NCI-H460 (cell line): Measurements from ENCODE around the gene ASMTL. TPM values are rescaled to one million over a fixed set of nuclear protein-coding genes. Genes with fewer than 3 reads are reported as not detected.
"Not testable (repeated sequence)": the region's sequence is repeated elsewhere in the genome, so short reads cannot be mapped to it uniquely, and the experiment has no call there.

Source experiments
- DNase-seq: peaks from one replicate; pipeline ENCODE4 v3.0.0-alpha.2; 2016; ENCODE audit warnings: low read depth; ENCODE audit errors: extremely low read depth
- total RNA-seq: library from RNA; depleted of rRNA; stranded (reverse); fragments of >200 nt; shearing (Covaris generic); gene quantifications from 2 replicates; pipeline ENCODE4 v1.2.3, GENCODE V29; 2014

The ASMTL gene
- total RNA-seq, 1 experiment from 2014 or later: 16.7 TPM

- peak; percentile 69 for DNase-seq
Observed at GRCh38 chrX:1462596-1463251, 10.0 kb upstream of the ASMTL start.

- DNase-seq: no peak
Observed at GRCh38 chrX:1462110-1462509, 9.4 kb upstream of the ASMTL start.

GRCh38 chrX:1455948-1456280 lies 3.2 kb upstream of the ASMTL start:
- DNase-seq: no peak

- peak; percentile 84 for DNase-seq
Observed at GRCh38 chrX:1453951-1454785, 1.5 kb upstream of the ASMTL start.

- DNase-seq: no peak
Observed at GRCh38 chrX:1453395-1453783, 680 bp upstream of the ASMTL start.

GRCh38 chrX:1451661-1452515 lies 821 bp downstream of the ASMTL start:
- DNase-seq: no peak

- DNase-seq: no peak
Observed at GRCh38 chrX:1451251-1451660, 1.5 kb downstream of the ASMTL start.

- no peak for DNase-seq
Observed at GRCh38 chrX:1450361-1451161, 2.1 kb downstream of the ASMTL start.

GRCh38 chrX:1449823-1450149 lies 2.9 kb downstream of the ASMTL start:
- DNase-seq: no peak

- DNase-seq: no peak
Observed at GRCh38 chrX:1449036-1449822, 3.5 kb downstream of the ASMTL start.

- DNase-seq: not testable (repeated sequence)
Observed at GRCh38 chrX:1448573-1449001, 4.1 kb downstream of the ASMTL start.

GRCh38 chrX:1447969-1448572 lies 4.6 kb downstream of the ASMTL start:
- not testable (repeated sequence) for DNase-seq

GRCh38 chrX:1446984-1447968 lies 5.4 kb downstream of the ASMTL start:
- DNase-seq: not testable (repeated sequence)

- DNase-seq: no peak
Observed at GRCh38 chrX:1444561-1445500, 7.9 kb downstream of the ASMTL start.

GRCh38 chrX:1443496-1444075 lies 9.1 kb downstream of the ASMTL start:
- DNase-seq: no peak

- no peak for DNase-seq
Observed at GRCh38 chrX:1442724-1443367, 9.9 kb downstream of the ASMTL start.
